HG03432 (cell line): ENCODE measurements around the gene NBAS.
A peak's percentile ranks its signal among the peaks of the same experiment; 100 is the strongest.
"Not testable (repeated sequence)": the region's sequence is repeated elsewhere in the genome, so short reads cannot be mapped to it uniquely, and the experiment has no call there.

Experiments used
- ATAC-seq: cut with Tn5 transposase; IDR thresholded peaks from one replicate; pipeline ENCODE4 v1.9.1; 2021; ENCODE audit warnings: mild to moderate bottlenecking, moderate library complexity; ENCODE audit not compliant: unreplicated experiment

Gene NBAS

DNA sequence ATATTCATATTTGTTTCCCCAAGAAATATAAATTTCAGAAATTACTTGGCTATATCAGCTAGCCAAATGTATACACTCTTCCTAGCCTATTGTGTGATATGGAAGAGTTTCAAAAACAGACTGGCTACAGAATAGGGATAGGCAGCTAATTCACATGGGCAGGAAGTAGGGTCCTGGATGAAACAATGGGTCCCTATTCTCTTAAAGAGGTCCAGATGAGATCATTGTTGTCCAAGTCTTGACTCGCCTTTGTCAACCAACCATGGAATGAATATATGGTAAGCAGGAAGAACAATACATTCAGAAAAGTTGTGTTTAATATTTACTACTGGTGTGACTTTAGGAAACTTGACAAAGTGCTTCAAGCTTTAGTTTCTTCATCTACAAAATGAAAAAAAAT lies 319.9 kb downstream of the NBAS start:
- ATAC-seq, result no peak

DNA sequence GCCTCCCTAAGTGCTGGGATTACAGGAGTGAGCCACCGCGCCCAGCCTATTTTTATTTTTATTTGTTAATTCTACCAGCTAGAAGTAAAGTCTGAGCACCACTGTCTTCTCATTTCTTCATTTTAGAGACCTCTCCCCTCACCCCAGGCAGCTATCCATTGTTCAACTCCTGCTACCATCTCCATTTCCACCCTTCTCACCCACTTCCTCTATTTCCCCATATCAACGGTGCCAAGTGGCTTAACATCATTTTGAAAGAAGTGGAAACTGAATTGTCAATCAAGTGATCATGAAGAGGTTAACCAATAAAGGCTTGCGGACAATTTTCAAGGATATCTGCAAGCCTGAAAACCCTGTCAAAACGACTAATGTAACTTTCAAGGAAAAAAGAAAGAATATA lies 323.1 kb downstream of the NBAS start:
- ATAC-seq, result no peak

- no peak for ATAC-seq
These were observed 330.4 kb downstream of the NBAS start for GRCh38 chr2:15230599-15231192.

DNA sequence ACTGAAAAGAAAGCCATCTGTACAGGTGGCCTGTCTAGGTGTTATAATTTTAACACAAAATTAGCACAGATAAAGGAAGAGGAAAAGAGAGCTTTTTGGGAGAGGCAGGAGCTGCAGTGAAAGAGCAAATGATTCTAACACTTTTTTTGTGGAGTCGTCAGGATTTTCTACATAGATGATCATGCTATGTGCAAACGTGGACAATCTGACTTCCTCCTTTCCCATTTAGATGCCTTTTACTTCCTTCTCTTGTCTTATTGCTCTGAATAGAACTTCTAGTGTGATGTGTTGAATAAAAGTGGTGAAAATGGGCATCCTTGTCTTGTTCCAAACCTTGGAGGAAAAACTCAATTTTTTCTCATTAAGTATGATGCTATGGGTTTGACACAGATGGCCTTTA lies 334.5 kb downstream of the NBAS start:
- no peak for ATAC-seq

- no peak for ATAC-seq
These were observed 336.0 kb downstream of the NBAS start for GRCh38 chr2:15225131-15225530.

DNA sequence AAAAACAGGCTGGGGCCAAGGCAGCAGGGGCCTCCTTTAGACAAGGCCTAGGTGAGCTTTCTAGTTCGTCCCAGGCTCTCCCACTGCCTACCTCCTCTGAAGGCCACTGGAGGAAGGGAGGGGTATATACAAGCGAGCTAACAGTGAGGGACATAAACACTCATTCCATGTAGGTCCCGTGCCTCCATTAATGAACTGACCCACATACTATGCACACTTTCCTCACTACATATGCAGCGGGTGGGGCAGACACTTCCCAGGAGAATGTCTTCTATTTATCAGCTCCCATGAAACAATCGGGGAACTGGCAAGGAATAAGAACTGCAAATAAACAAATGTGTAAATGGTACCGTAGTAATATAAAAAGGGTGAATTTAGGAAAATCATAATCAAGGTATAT lies 336.5 kb downstream of the NBAS start:
- ATAC-seq, result no peak

- ATAC-seq, result peak; percentile 64
These were observed 337.2 kb downstream of the NBAS start for GRCh38 chr2:15223887-15224286.

DNA sequence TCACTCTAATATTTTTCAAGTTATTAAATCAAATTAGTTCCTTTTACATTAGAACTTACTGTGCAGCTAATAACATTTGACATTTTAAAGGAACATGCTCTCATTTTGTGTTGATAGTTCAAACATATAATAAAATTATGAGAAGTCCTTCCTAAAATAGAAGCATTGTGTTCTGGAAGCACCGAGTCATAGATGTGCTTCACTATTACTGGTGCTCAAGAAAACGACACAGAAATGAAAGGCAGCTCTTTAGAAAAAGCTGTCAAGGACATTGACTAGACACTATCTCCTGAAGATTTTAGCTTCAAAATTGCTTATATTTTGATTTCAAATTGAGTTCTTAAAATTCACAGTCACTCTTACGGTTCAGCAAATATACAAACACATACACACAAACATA lies 338.3 kb downstream of the NBAS start:
- no peak for ATAC-seq

DNA sequence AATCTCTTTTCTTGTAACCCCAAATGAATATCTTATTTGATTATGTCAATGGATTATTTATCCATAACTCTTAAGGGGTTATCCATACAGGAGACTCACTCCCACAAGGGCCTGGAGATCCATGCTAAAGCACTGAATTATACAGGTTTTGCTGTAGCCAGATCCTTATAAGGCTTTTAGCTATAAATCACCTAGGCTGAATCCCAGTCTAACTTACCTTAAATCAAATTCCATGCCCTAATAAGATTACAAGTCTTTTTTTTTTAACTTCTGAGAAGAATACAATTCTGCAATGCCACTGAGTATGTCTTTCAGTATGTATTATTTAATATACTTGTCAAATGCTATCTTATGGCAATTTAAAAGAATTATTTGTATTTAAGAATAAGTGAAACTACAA lies 340.5 kb downstream of the NBAS start:
- no peak for ATAC-seq

- no peak for ATAC-seq
These were observed 342.6 kb downstream of the NBAS start for GRCh38 chr2:15218423-15219086.

DNA sequence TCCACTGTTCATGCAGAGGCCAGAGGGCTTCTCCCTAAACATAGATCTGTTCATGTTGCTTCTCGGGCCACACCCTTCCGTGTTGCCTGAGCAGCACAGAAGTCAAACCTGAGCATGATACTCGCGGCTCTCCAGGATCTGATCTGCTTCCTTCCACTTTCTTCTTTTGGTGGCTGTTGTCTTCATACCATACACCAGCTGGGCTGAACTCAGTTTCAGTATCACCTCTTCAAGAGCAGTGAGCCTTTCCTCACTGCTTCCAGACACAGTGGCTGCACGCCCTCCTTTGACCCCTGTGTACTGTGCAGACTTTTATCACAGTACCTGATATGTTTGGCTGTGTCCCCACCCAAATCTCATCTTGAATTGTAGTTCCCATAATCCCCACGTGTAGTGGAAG lies 348.9 kb downstream of the NBAS start:
- ATAC-seq, result no peak

DNA sequence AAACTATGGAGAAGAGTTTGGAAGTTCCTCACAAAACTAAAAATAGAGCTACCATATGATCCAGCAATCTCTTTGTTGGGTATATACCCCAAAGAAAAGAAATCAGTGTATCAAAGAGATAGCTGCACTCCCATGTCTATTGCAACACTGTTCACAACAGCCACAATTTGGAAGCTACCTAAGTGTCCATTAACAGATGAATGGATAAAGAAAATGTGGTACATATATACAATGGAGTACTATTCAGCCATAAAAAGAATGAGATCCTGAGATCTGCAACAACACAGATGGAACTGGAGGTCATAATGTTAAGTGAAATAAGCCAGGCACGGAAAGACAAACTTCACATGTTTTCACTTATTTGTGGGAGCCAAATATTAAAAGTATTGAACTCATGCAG lies 350.6 kb downstream of the NBAS start:
- ATAC-seq, result not testable (repeated sequence)

- no peak for ATAC-seq
These were observed 354.7 kb downstream of the NBAS start for GRCh38 chr2:15206419-15206818.

DNA sequence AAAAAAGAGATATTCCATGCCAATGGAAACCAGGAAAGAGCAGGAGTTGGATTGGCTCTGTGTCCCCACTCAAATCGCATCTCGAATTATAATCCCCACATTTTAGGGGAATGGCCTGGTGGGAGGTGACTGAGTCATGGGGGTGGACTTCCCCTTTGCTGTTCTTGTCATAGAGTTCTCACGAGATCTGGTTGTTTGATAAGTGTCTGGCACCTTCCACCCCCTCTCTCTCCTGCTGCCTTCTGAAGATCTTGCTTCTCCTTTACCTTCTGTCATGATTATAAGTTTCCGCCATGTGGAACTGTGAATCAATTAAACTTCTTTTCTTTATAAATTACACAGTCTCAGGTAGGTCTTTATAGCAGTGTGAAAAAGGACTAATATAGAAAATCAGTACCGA lies 355.6 kb downstream of the NBAS start:
- no peak for ATAC-seq

DNA sequence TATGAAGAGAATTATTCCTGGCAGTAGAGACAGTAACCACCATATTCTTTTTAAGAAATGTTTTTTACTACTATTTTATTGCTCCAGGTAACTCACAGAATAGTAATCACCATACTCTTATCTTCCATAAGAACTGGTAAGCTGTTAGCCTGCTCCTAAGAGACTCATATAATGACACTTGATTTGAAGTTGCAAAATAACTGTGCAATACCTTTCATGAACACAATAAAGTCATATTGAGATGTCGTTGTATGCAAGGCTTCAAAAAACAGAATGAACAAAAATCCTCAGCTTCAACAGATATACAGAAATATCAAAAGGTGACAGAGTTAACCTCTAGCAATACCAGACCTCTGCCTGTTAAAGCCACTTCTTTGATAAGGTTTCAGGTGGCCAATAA lies 360.1 kb downstream of the NBAS start:
- no peak for ATAC-seq

DNA sequence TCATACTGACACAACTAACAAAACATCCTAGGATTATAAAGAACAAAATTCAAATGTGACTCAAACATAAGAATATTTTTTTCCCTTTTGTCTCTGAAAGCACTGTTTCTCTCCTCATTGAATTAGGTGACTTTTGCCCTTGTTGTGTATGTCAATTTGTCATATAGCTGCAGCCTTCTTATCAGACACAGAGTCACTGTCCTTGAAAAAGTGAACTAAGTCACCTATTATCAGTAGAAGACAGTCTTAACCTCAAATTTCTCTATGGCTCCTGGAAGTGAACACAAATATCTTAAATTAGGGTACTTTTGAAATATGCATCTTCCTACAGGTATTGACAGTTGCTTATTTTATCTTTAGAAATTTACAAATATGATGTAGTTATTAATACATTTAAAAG lies 360.6 kb downstream of the NBAS start:
- ATAC-seq, result no peak

GRCh38 chr2:15198051-15198450 lies 363.1 kb downstream of the NBAS start:
- no peak for ATAC-seq

DNA sequence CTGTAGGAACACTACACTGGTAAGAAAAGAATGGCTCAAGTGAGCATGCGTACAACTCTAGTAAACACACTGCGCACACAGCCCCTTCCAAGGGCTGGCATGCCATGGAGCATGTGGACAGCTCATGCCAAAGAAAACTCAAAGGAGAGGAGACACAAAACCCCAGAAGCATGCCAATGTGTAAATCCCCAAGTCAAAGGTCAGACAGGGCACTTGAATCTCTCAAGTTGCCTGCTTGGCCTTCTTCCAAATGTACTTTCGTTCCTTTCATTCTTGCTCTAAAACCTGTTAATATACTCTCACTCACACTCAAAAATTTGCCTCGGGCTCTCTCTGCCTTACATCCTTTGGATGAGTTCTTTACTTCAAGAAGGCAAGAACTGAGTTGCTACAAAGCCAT lies 365.3 kb downstream of the NBAS start:
- no peak for ATAC-seq

- no peak for ATAC-seq
These were observed 369.3 kb downstream of the NBAS start for GRCh38 chr2:15191789-15192188.

DNA sequence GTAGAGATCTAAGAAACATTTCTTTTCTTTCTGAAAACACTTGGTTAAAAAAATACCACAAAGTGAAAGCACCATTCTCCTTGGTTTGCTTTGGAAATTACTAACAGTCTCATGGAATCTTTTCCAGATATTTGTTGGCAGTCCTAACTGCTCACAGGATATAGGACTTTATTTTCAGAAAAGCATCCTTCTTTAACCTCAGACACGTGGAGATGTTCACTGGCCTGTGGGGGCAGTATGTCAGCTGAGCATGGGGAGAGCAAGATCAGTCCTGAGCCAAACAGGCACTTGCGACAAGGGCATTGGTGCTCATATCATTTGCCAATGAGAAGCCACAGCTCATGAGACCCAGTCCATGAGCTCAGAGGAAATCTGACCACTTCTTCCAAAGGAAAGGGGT lies 371.9 kb downstream of the NBAS start:
- no peak for ATAC-seq

DNA sequence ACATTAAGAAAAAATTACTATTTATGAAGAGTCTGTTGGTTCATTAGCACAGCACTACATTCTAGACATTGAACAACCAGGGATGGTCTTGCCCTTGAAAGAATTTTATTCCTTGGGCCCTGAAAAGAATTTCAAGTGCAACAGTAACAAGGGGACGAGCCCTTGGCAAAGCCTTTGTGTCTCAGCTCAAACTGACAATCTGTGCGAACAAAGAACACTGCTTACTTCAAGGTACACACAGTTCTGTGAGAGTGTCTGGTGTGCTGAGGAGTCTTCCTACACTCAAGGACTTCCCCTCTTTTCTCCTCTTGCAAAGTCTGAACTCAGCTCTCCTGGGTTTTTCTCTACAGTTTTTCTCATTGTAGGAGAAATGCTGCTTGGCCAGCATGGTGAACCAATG lies 373.4 kb downstream of the NBAS start:
- no peak for ATAC-seq

- no peak for ATAC-seq
These were observed 375.0 kb downstream of the NBAS start for GRCh38 chr2:15186118-15186517.

DNA sequence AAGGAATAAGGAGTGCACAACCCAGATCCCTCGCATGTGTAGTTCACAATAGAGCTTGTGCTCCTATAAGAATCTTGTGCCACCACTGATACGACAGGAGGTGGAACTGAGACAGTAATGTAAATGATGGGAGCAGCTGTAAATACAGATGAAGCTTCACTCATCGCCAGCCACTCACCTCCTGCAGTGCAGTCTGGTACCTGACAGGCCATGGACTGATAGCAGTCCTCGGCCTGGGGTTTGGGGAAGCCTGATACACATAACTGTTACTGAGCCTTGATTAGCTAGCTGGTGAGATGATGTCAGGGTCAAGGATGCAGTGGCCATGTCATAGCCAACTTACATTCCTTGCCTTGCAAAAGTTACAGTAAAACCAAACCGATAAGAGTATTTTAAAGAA lies 376.6 kb downstream of the NBAS start:
- no peak for ATAC-seq
